ENCODE data around the gene DSCAM.

- TF ChIP-seq CTCF (IDR thresholded peaks at IDR 0.05) (no peak), POLR2A (IDR thresholded peaks at IDR 0.05) (no peak)
Measured at GRCh38 chr21:40733024-40733397, 113.9 kb downstream of the DSCAM start.

Measured in uterus (tissue), 2 donors.